HT-29 (cell line): ENCODE data around the gene MGST3. TPM values are rescaled to one million over a fixed set of nuclear protein-coding genes. Genes with fewer than 3 reads are reported as not detected.
"Not testable (repeated sequence)": the region's sequence is repeated elsewhere in the genome, so short reads cannot be mapped to it uniquely, and the experiment has no call there.

Experiments
- DNase-seq: peaks from one replicate; pipeline ENCODE4 v3.0.0-alpha.2; 2015; ENCODE audit warnings: low spot score
- total RNA-seq: library from RNA; depleted of rRNA; stranded (reverse); fragments of >200 nt; shearing (Covaris generic); gene quantifications from 2 replicates; pipeline ENCODE4 v1.2.3, GENCODE V29; 2014; rRNA removed

Gene MGST3
- total RNA-seq: 44.4 and 47.5 TPM in 2 replicates

- peak; percentile 96 for DNase-seq
Measured at GRCh38 chr1:165630629-165631341, at the start of gene MGST3. TSS of gene MGST3 (plus strand) at chr1:165631234. CDS start at chr1:165649848, 18,614 bp downstream.

GRCh38 chr1:165581926-165582325, 49.1 kb upstream of the MGST3 start:
- no peak for DNase-seq

- no peak for DNase-seq
Measured at GRCh38 chr1:165586398-165586797, 44.6 kb upstream of the MGST3 start.

GRCh38 chr1:165591391-165591790, 39.6 kb upstream of the MGST3 start:
- not testable (repeated sequence) for DNase-seq

- DNase-seq: peak; percentile 89
Measured at GRCh38 chr1:165592945-165593823, 37.9 kb upstream of the MGST3 start.

GRCh38 chr1:165595246-165595938, 35.6 kb upstream of the MGST3 start:
- DNase-seq: no peak

GRCh38 chr1:165597883-165598675, 33.0 kb upstream of the MGST3 start:
- DNase-seq: peak; percentile 96

- DNase-seq: no peak
Measured at GRCh38 chr1:165598676-165599059, 32.4 kb upstream of the MGST3 start.

- DNase-seq: no peak
Measured at GRCh38 chr1:165600793-165601192, 30.2 kb upstream of the MGST3 start.

- DNase-seq: no peak
Measured at GRCh38 chr1:165603810-165604209, 27.2 kb upstream of the MGST3 start.

GRCh38 chr1:165605246-165605645, 25.8 kb upstream of the MGST3 start:
- no peak for DNase-seq

GRCh38 chr1:165606676-165607075, 24.4 kb upstream of the MGST3 start:
- not testable (repeated sequence) for DNase-seq

- DNase-seq: no peak
Measured at GRCh38 chr1:165610866-165611265, 20.2 kb upstream of the MGST3 start.

GRCh38 chr1:165612062-165612461, 19.0 kb upstream of the MGST3 start:
- no peak for DNase-seq

- DNase-seq: no peak
Measured at GRCh38 chr1:165616054-165616612, 14.9 kb upstream of the MGST3 start.

- DNase-seq: no peak
Measured at GRCh38 chr1:165616987-165617546, 14.0 kb upstream of the MGST3 start.

GRCh38 chr1:165619647-165620151, 11.3 kb upstream of the MGST3 start:
- no peak for DNase-seq

- DNase-seq: no peak
Measured at GRCh38 chr1:165623624-165624023, 7.4 kb upstream of the MGST3 start.

GRCh38 chr1:165624441-165624840, 6.6 kb upstream of the MGST3 start:
- no peak for DNase-seq

- DNase-seq: no peak
Measured at GRCh38 chr1:165628147-165628822, 2.7 kb upstream of the MGST3 start.
